GM12878 (cell line): Measurements from ENCODE around the gene CALM3. TPM values are rescaled to one million over a fixed set of nuclear protein-coding genes. Genes with fewer than 3 reads are reported as not detected.
A peak's percentile ranks its signal among the peaks of the same experiment; 100 is the strongest.

Experiments used
- BACH1 ChIP-seq: fragments of 450-650 bp; IDR thresholded peaks from 2 replicates; pipeline ENCODE4 v1.6.1; 2017; ENCODE audit warnings: mild to moderate bottlenecking, borderline replicate concordance
- BCL11A ChIP-seq: IDR thresholded peaks from 2 replicates; pipeline ENCODE4 v1.6.1; 2011; ENCODE audit warnings: low read depth, low read length
- BHLHE40 ChIP-seq, 2 experiments: fragments of 450-650 bp in 1 of 2; IDR thresholded peaks; 2 replicates each; pipeline ENCODE4 v1.6.1; 2011 to 2017; ENCODE audit warnings: low read depth in 2 of 2, borderline replicate concordance in 1 of 2, improper control_type of control experiment in 1 of 2, low read length in 1 of 2, mild to moderate bottlenecking in 1 of 2
- CHD2 ChIP-seq: IDR thresholded peaks from 2 replicates; pipeline ENCODE4 v1.6.1; 2011; ENCODE audit warnings: low read depth, low read length, improper control_type of control experiment, borderline replicate concordance
- CREB1 ChIP-seq: IDR thresholded peaks from 2 replicates; pipeline ENCODE4 v1.6.1; 2012; ENCODE audit warnings: low read depth, mild to moderate bottlenecking, inconsistent platforms
- GABPA ChIP-seq: IDR thresholded peaks from 2 replicates; pipeline ENCODE4 v1.6.1; 2014; ENCODE audit warnings: antibody characterized with exemption, low read depth, mild to moderate bottlenecking, inconsistent platforms
- JUNB ChIP-seq: IDR thresholded peaks from 2 replicates; pipeline ENCODE4 v1.6.1; 2016; ENCODE audit warnings: antibody characterized with exemption, mild to moderate bottlenecking
- NFIC ChIP-seq: IDR thresholded peaks from 2 replicates; pipeline ENCODE4 v1.6.1; 2012; ENCODE audit warnings: low read depth, mild to moderate bottlenecking, inconsistent platforms, low read length, moderate library complexity
- NFYB ChIP-seq: IDR thresholded peaks from 2 replicates; pipeline ENCODE4 v1.6.1; 2011; ENCODE audit warnings: low read depth, mild to moderate bottlenecking, low read length, improper control_type of control experiment, moderate library complexity; ENCODE audit not compliant: insufficient read depth
- NR2F1 ChIP-seq: fragments of 450-650 bp; conservative IDR thresholded peaks from 2 replicates; pipeline ENCODE4 v1.6.1; 2017; ENCODE audit warnings: mild to moderate bottlenecking
- NRF1 ChIP-seq: conservative IDR thresholded peaks from 2 replicates; pipeline ENCODE4 v1.6.1; 2011; ENCODE audit warnings: mild to moderate bottlenecking, low read depth, low read length, improper control_type of control experiment
- PAX5 ChIP-seq: IDR thresholded peaks from 2 replicates; pipeline ENCODE4 v1.6.1; 2011; ENCODE audit warnings: low read depth, low read length, borderline replicate concordance
- PAX8 ChIP-seq: fragments of 450-650 bp; IDR thresholded peaks from 2 replicates; pipeline ENCODE4 v1.6.1; 2017; ENCODE audit warnings: mild to moderate bottlenecking, moderate library complexity
- RAD51 ChIP-seq: fragments of 450-650 bp; IDR thresholded peaks from 2 replicates; pipeline ENCODE4 v1.6.1; 2016; ENCODE audit warnings: moderate library complexity, mild to moderate bottlenecking, inconsistent platforms
- SPI1 ChIP-seq: IDR thresholded peaks from 2 replicates; pipeline ENCODE4 v1.6.1; 2011; ENCODE audit warnings: low read depth, mild to moderate bottlenecking, low read length, moderate library complexity, borderline replicate concordance; ENCODE audit not compliant: insufficient read depth
- ZNF207 ChIP-seq: fragments of 450-650 bp; IDR thresholded peaks from 2 replicates; pipeline ENCODE4 v1.6.1; 2014; ENCODE audit warnings: antibody characterized with exemption, mild to moderate bottlenecking, borderline replicate concordance
- ZNF217 ChIP-seq: fragments of 450-650 bp; IDR thresholded peaks from 2 replicates; pipeline ENCODE4 v1.6.1; 2017; ENCODE audit warnings: antibody characterized with exemption, mild to moderate bottlenecking
- polyA plus RNA-seq, 11 experiments: library from polyadenylated mRNA; depleted of rRNA in 4 of 11; unstranded in 6 of 11; stranded (reverse) in 5 of 11; fragments of >200 nt; fragmentation: Nextera tagmentation in 4 of 11; fragmentation: Illumina TruSeq in 1 of 11; extraction: Ambion mirVana in 4 of 11; extraction: Trizol in 1 of 11; gene quantifications; 1 replicate in 1 of 11; 2 replicates in 10 of 11; pipeline versions ENCODE4 v1.2.1 to v1.2.3, GENCODE V29; 2011 to 2016; ENCODE audit warnings: inconsistent platforms in 2 of 11, missing spikeins in 2 of 11, low read depth in 1 of 11
- total RNA-seq, 4 experiments: library from RNA; depleted of rRNA in 3 of 4; stranded (reverse); fragments of >200 nt in 3 of 4; fragmentation: Illumina TruSeq in 1 of 4; extraction: Trizol in 1 of 4; gene quantifications; 2 replicates each; pipeline versions ENCODE4 v1.2.1 to v1.2.3, GENCODE V29; 2013 to 2021
- TF ChIP-seq, protein P1 (sequence below): fragments of 450-650 bp; IDR thresholded peaks from 2 replicates; pipeline ENCODE4 v1.6.1; 2017; ENCODE audit warnings: antibody characterized with exemption, mild to moderate bottlenecking, moderate library complexity
- TF ChIP-seq, protein P2 (sequence below): fragments of 450-650 bp; conservative IDR thresholded peaks from 2 replicates; pipeline ENCODE4 v1.6.1; 2017; ENCODE audit warnings: mild to moderate bottlenecking, moderate library complexity
- TF ChIP-seq, protein P3 (sequence below): fragments of 450-650 bp; formaldehyde crosslinking; IDR thresholded peaks from 2 replicates; pipeline ENCODE4 v1.5.0; 2022; ENCODE audit warnings: mild to moderate bottlenecking, missing genetic modification characterization

Gene CALM3
- total and polyA plus RNA-seq, 10 of the 15 experiments (the other 5 are each of a cell fraction or from before 2014, with no cell fraction given), result 164 to 849 (median 347) TPM

DNA sequence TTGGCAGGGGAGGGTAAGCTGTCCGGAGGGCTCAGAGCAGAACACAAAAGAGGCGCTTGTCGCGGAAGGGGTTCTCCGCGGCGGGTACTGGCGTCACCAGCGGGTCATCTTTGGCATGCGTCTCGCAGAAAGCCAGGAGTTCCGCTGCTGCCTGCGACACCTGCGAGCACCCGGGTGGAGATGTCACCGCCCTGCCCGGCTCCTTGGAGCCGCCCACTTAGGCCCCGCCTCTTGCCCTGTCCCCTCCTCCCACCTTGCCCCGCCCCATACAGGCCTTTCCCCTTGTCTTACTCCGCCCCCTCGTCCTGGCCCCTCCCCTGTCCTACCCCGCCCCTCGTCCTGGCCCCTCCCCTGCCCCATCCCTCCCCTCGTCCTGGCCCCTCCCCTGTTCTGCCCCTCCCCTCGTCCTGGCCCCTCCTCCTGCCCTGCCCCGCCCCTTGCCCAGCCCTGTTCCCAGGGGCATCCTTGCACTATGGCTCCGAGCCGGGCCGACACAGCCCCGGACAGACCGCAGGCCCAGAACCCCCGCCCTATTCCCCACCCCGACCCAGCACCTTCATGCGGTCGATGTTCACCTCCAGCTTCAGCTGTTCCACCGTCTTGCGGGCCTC is 33.0 kb downstream of the CALM3 start (continued):
- TF ChIP-seq, protein P1, sequence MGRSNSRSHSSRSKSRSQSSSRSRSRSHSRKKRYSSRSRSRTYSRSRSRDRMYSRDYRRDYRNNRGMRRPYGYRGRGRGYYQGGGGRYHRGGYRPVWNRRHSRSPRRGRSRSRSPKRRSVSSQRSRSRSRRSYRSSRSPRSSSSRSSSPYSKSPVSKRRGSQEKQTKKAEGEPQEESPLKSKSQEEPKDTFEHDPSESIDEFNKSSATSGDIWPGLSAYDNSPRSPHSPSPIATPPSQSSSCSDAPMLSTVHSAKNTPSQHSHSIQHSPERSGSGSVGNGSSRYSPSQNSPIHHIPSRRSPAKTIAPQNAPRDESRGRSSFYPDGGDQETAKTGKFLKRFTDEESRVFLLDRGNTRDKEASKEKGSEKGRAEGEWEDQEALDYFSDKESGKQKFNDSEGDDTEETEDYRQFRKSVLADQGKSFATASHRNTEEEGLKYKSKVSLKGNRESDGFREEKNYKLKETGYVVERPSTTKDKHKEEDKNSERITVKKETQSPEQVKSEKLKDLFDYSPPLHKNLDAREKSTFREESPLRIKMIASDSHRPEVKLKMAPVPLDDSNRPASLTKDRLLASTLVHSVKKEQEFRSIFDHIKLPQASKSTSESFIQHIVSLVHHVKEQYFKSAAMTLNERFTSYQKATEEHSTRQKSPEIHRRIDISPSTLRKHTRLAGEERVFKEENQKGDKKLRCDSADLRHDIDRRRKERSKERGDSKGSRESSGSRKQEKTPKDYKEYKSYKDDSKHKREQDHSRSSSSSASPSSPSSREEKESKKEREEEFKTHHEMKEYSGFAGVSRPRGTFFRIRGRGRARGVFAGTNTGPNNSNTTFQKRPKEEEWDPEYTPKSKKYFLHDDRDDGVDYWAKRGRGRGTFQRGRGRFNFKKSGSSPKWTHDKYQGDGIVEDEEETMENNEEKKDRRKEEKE, result no peak
- TF ChIP-seq, protein P2, sequence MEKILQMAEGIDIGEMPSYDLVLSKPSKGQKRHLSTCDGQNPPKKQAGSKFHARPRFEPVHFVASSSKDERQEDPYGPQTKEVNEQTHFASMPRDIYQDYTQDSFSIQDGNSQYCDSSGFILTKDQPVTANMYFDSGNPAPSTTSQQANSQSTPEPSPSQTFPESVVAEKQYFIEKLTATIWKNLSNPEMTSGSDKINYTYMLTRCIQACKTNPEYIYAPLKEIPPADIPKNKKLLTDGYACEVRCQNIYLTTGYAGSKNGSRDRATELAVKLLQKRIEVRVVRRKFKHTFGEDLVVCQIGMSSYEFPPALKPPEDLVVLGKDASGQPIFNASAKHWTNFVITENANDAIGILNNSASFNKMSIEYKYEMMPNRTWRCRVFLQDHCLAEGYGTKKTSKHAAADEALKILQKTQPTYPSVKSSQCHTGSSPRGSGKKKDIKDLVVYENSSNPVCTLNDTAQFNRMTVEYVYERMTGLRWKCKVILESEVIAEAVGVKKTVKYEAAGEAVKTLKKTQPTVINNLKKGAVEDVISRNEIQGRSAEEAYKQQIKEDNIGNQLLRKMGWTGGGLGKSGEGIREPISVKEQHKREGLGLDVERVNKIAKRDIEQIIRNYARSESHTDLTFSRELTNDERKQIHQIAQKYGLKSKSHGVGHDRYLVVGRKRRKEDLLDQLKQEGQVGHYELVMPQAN, result no peak
- TF ChIP-seq BCL11A, result no peak
- TF ChIP-seq NRF1, result no peak
- TF ChIP-seq PAX8, result no peak
- TF ChIP-seq RAD51, result no peak
- no peak for TF ChIP-seq JUNB
- no peak for TF ChIP-seq ZNF217
- no peak for TF ChIP-seq CHD2
- TF ChIP-seq ZNF207, result no peak
- TF ChIP-seq NFYB, result no peak
- peak in 1 of 2 experiments; percentile 27; a peak in 1 of 4 replicates for TF ChIP-seq BHLHE40 (IDR thresholded peaks at IDR 0.05; ENCODE audit: borderline replicate concordance in 1 of 2, low read depth in 2 of 2, low read length in 1 of 2)
- 0 out of 2 replicates have a peak, but pooled peaks have one; percentile 21 for TF ChIP-seq BACH1
- no peak for TF ChIP-seq NFIC
- TF ChIP-seq NR2F1, result 0 out of 2 replicates have a peak, but pooled peaks have one; percentile 23
- no peak for TF ChIP-seq GABPA
- TF ChIP-seq CREB1, result peak; percentile 23; the same call in 1 of the 2 replicates
- TF ChIP-seq, protein P3, sequence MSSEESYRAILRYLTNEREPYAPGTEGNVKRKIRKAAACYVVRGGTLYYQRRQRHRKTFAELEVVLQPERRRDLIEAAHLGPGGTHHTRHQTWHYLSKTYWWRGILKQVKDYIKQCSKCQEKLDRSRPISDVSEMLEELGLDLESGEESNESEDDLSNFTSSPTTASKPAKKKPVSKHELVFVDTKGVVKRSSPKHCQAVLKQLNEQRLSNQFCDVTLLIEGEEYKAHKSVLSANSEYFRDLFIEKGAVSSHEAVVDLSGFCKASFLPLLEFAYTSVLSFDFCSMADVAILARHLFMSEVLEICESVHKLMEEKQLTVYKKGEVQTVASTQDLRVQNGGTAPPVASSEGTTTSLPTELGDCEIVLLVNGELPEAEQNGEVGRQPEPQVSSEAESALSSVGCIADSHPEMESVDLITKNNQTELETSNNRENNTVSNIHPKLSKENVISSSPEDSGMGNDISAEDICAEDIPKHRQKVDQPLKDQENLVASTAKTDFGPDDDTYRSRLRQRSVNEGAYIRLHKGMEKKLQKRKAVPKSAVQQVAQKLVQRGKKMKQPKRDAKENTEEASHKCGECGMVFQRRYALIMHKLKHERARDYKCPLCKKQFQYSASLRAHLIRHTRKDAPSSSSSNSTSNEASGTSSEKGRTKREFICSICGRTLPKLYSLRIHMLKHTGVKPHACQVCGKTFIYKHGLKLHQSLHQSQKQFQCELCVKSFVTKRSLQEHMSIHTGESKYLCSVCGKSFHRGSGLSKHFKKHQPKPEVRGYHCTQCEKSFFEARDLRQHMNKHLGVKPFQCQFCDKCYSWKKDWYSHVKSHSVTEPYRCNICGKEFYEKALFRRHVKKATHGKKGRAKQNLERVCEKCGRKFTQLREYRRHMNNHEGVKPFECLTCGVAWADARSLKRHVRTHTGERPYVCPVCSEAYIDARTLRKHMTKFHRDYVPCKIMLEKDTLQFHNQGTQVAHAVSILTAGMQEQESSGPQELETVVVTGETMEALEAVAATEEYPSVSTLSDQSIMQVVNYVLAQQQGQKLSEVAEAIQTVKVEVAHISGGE (CRISPR knock-in tag), result no peak
- no peak for TF ChIP-seq PAX5
- TF ChIP-seq SPI1, result 0 out of 2 replicates have a peak, but pooled peaks have one; percentile 9
